PC-9 (cell line): Measurements from ENCODE around the gene R3HDM2. TPM values are rescaled to one million over a fixed set of nuclear protein-coding genes. Genes with fewer than 3 reads are reported as not detected.

ENCODE experiments used
- BruUV-seq: library from RNA; stranded (reverse); fragments of 400-500 nt; replicated peaks from 2 replicates; lab custom pipeline; 2021; lab: Mats Ljungman, UMichigan
- CTCF ChIA-PET: fragments of 300-600 bp; sonication (Branson Sonifier 250); formaldehyde crosslinking; loops from one replicate; lab custom pipeline; 2022; ENCODE audit warnings: antibody characterized with exemption; lab: Charles Lee
- POLR2A ChIA-PET: fragments of 300-600 bp; sonication (Branson Sonifier 250); formaldehyde crosslinking; loops from one replicate; lab custom pipeline; 2022; ENCODE audit warnings: antibody characterized with exemption; ENCODE audit not compliant: unreplicated experiment; lab: Charles Lee
- DNase-seq, 2 experiments: peaks; one replicate each; pipeline versions ENCODE4 v3.0.0 to v3.0.0-alpha.2; 2015 to 2022; ENCODE audit warnings: mixed read lengths in 1 of 2
- H2AFZ ChIP-seq: fragments of 200-600 bp; sonication (generic); 2 replicates; pipeline ENCODE4 v1.8.1; 2017; ENCODE audit warnings: antibody characterized with exemption
- H3F3A ChIP-seq: fragments of 200-600 bp; sonication (generic); 2 replicates; pipeline ENCODE4 v1.8.1; 2017; ENCODE audit warnings: antibody characterized with exemption, mild to moderate bottlenecking, low read depth; ENCODE audit not compliant: insufficient read depth
- H3K27ac ChIP-seq: fragments of 200-600 bp; sonication (generic); 2 replicates; pipeline ENCODE4 v1.6.1; 2016; ENCODE audit warnings: mixed run types
- H3K27me3 ChIP-seq: fragments of 200-600 bp; sonication (generic); 2 replicates; pipeline ENCODE4 v1.6.1; 2016; ENCODE audit warnings: low read depth, mixed run types; ENCODE audit not compliant: insufficient read depth
- H3K36me3 ChIP-seq: fragments of 200-600 bp; sonication (generic); 2 replicates; pipeline ENCODE4 v1.6.1; 2016; ENCODE audit warnings: low read depth, mixed run types
- H3K4me1 ChIP-seq: fragments of 200-600 bp; sonication (generic); replicated peaks from 2 replicates; pipeline ENCODE4 v1.6.1; 2016; ENCODE audit warnings: mixed run types; ENCODE audit not compliant: insufficient read depth
- H3K4me2 ChIP-seq: fragments of 200-600 bp; sonication (generic); 2 replicates; pipeline ENCODE4 v1.6.1; 2017; ENCODE audit warnings: mixed run types
- H3K4me3 ChIP-seq: fragments of 200-600 bp; sonication (generic); 2 replicates; pipeline ENCODE4 v1.6.1; 2016; ENCODE audit warnings: mixed run types
- H3K79me2 ChIP-seq: fragments of 200-600 bp; sonication (generic); 2 replicates; pipeline ENCODE4 v1.6.1; 2017; ENCODE audit warnings: low read depth, mixed run types
- H3K9me2 ChIP-seq: fragments of 200-600 bp; sonication (generic); 2 replicates; pipeline ENCODE4 v1.8.1; 2017; ENCODE audit warnings: mild to moderate bottlenecking; ENCODE audit not compliant: insufficient read depth
- H3K9me3 ChIP-seq: fragments of 200-600 bp; sonication (generic); 2 replicates; pipeline ENCODE4 v1.8.1; 2016; ENCODE audit warnings: low read depth; ENCODE audit not compliant: insufficient read depth
- H4K20me1 ChIP-seq: fragments of 200-600 bp; sonication (generic); 2 replicates; pipeline ENCODE4 v1.8.1; 2017; ENCODE audit not compliant: insufficient read depth
- CTCF ChIP-seq: fragments of 200-600 bp; sonication (generic); conservative IDR thresholded peaks from 2 replicates; pipeline ENCODE4 v1.6.1; 2017; ENCODE audit warnings: mixed run types, antibody characterized with exemption, mild to moderate bottlenecking, moderate library complexity
- EZH2 ChIP-seq: fragments of 200-600 bp; sonication (generic); IDR thresholded peaks from 2 replicates; pipeline ENCODE4 v1.8.0; 2017; ENCODE audit warnings: antibody characterized with exemption, low read depth
- intact Hi-C: fragments of 100-400 bp; cut with micrococcal nuclease; formaldehyde crosslinking; loops from one replicate; pipeline ENCODE4 v1.10.0; 2022; ENCODE audit not compliant: unreplicated experiment
- total RNA-seq: library from RNA; stranded (reverse); gene quantifications from 2 replicates; pipeline ENCODE4 v1.2.3, GENCODE V29; 2021

Gene R3HDM2
- total RNA-seq, 1 experiment from 2014 or later: 65.1 TPM

GRCh38 chr12:57242691-57243454, 188.0 kb downstream of the R3HDM2 start:
- H3K79me2 ChIP-seq: no peaks in the 10 kb centered on the region
- intact Hi-C loops: loop anchor here (1.0 to 10.0 kb wide), 6 partner anchors 30 to 488 kb away; partner anchors contain the start of genes PRIM1 and STAT6
- no TSS peak for BruUV-seq
- H3K4me2 ChIP-seq: peak overlapping the region; percentile 99
- H3K4me1 ChIP-seq: 0 out of 2 replicates have a peak, but pooled peaks cover 12% of the 10 kb centered on the region
- H4K20me1 ChIP-seq: no peaks in the 10 kb centered on the region
- CTCF ChIA-PET: interaction anchor here (0.6 to 2.5 kb wide), 13 partner anchors 13 to 1196 kb away, joined by 3 to 25 read pairs (median 4); partner anchors contain the start of gene SHMT2
- peak; percentile 65 to 71 for DNase-seq
- H3K27me3 ChIP-seq: peaks cover 30% of the 10 kb centered on the region
- H3F3A ChIP-seq: peaks cover 48% of the 10 kb centered on the region; the same call in 1 of the 2 replicates
- H3K27ac ChIP-seq: no peak overlapping the region
- H3K9me3 ChIP-seq: no peaks in the 10 kb centered on the region
- no peaks in the 10 kb centered on the region for H3K36me3 ChIP-seq
- H3K9me2 ChIP-seq: no peaks in the 10 kb centered on the region
- no peak for TF ChIP-seq EZH2
- TF ChIP-seq CTCF: peak; percentile 83
- POLR2A ChIA-PET: interaction anchor here (0.6 to 0.7 kb wide), 3 partner anchors 119 to 131 kb away, joined by 8 to 15 read pairs (median 12); partner anchors contain the start of gene STAT6
- H2AFZ ChIP-seq: peak overlapping the region; percentile 70; the same call in 1 of the 2 replicates
- peak overlapping the region; percentile 66 for H3K4me3 ChIP-seq

GRCh38 chr12:57242329-57242690, 188.5 kb downstream of the R3HDM2 start:
- Histone ChIP-seq H3K4me3 (peak overlapping the region; percentile 66), H3K79me2 (no peaks in the 10 kb centered on the region), H3K27me3 (peaks cover 30% of the 10 kb centered on the region), H3K27ac (no peak overlapping the region), H3K9me3 (no peaks in the 10 kb centered on the region), H3K4me1 (peaks cover 17% of the 10 kb centered on the region; the same call in 1 of the 2 replicates), H2AFZ (no peak overlapping the region), H3K4me2 (peak overlapping the region; percentile 99), H3F3A (peaks cover 54% of the 10 kb centered on the region), H4K20me1 (no peaks in the 10 kb centered on the region), H3K9me2 (no peaks in the 10 kb centered on the region), H3K36me3 (no peaks in the 10 kb centered on the region)
- intact Hi-C loops: loop anchor here (5.0 to 10.0 kb wide), 3 partner anchors 60 to 488 kb away; partner anchors contain the start of genes PRIM1 and STAT6
- no peak for DNase-seq
- ChIA-PET CTCF (interaction anchor here (0.6 to 2.5 kb wide), 9 partner anchors 13 to 1195 kb away, joined by 3 to 25 read pairs (median 4); partner anchors contain the start of gene SHMT2), POLR2A (interaction anchor here (0.6 kb wide), 1 partner anchor 130 kb away, joined by 8 read pairs; no protein-coding TSS in a partner anchor)
- no TSS peak for BruUV-seq
- TF ChIP-seq CTCF: no peak
- TF ChIP-seq EZH2: no peak
